Mucosa of descending colon (tissue), 3 donors: ENCODE measurements around the gene TP53INP2. TPM values are rescaled to one million over a fixed set of nuclear protein-coding genes. Genes with fewer than 3 reads are reported as not detected.

Experiments
- ATAC-seq: fragments of 200-7000 bp; cut with Tn5 transposase; one replicate; pipeline ENCODE4 v1.9.1; 2020; ENCODE audit warnings: mild to moderate bottlenecking, moderate library complexity
- DNase-seq, 3 donors: peaks; one replicate each; pipeline ENCODE4 v3.0.0-alpha.2; 2020
- H3K36me3 ChIP-seq: fragments of 200-600 bp; one replicate; pipeline ENCODE4 v1.8.0; 2021; ENCODE audit warnings: low read depth, mild to moderate bottlenecking
- H3K4me1 ChIP-seq: fragments of 200-600 bp; one replicate; pipeline ENCODE4 v1.8.0; 2021; ENCODE audit warnings: low read depth, mild to moderate bottlenecking
- H3K4me3 ChIP-seq: fragments of 200-600 bp; one replicate; pipeline ENCODE4 v1.8.0; 2021; ENCODE audit warnings: mild to moderate bottlenecking
- H3K9me3 ChIP-seq: fragments of 200-600 bp; one replicate; pipeline ENCODE4 v1.8.0; 2021; ENCODE audit warnings: mild to moderate bottlenecking
- CTCF ChIP-seq: fragments of 200-600 bp; IDR thresholded peaks from one replicate; pipeline ENCODE4 v1.8.0; 2022; ENCODE audit warnings: antibody characterized with exemption, mild to moderate bottlenecking
- intact Hi-C, 2 donors: fragments of 100-400 bp; cut with DNase I in 1 of 2; cut with micrococcal nuclease in 1 of 2; formaldehyde crosslinking; loops; one replicate each; pipeline versions ENCODE4 v1.11.0 to v1.11.1; 2022; cut with DNase I, micrococcal nuclease
- total RNA-seq, 3 donors: library from RNA; stranded (reverse); fragmentation: NEBNext Ultra II Directional in 2 of 3; extraction: Animal tissue kit (Norgen Biotek cat#: 25700) in 2 of 3; gene quantifications; one replicate each; pipeline versions ENCODE4 v1.2.1 to v1.2.4, GENCODE V29; 2021 to 2023
- donor health status: DM: no; HTN: no; CAD: no; lungs with moderate emphysema.
- donor health status: DM: no; HTN: no; CAD: no.
- donor health status: DM: no; HTN: yes; CAD: no.

Gene TP53INP2
- total RNA-seq, 3 donors from 2014 or later, result 65.9 to 155 (median 114) TPM

- no peak for ATAC-seq
- intact Hi-C loops, result loop anchor here in 1 of 2 donors (5.0 kb wide), 1 partner anchor 131 kb away; no protein-coding TSS in a partner anchor
- H3K4me1 ChIP-seq, result peaks cover 32% of the 10 kb centered on the region
These were observed 4.5 kb downstream of the TP53INP2 start for GRCh38 chr20:34708621-34709043.

GRCh38 chr20:34709044-34709830, 5.1 kb downstream of the TP53INP2 start:
- TF ChIP-seq CTCF, result no peak
- Histone ChIP-seq H3K36me3 (no peaks in the 10 kb centered on the region), H3K9me3 (no peaks in the 10 kb centered on the region), H3K4me1 (peaks cover 32% of the 10 kb centered on the region), H3K4me3 (peak overlapping the region; percentile 20)
- DNase-seq (peak; percentile 88 to 92 (median 89)), ATAC-seq (peak; percentile 60)
- intact Hi-C loops, result loop anchor here in 1 of 2 donors (5.0 kb wide), 1 partner anchor 132 kb away; no protein-coding TSS in a partner anchor

More at GRCh38 chr20:34708621-34709043, 4.5 kb downstream of the TP53INP2 start:
- Histone ChIP-seq H3K4me3 (peak overlapping the region; percentile 20), H3K9me3 (no peaks in the 10 kb centered on the region), H3K36me3 (no peaks in the 10 kb centered on the region)
- TF ChIP-seq CTCF, result peak; percentile 20
- peak; percentile 72 to 83 (median 81) for DNase-seq

- H3K4me3 ChIP-seq, result no peak overlapping the region
- ATAC-seq, result peak; percentile 35
- intact Hi-C loops, result loop anchor here in 1 of 2 donors (5.0 kb wide), 1 partner anchor 133 kb away; no protein-coding TSS in a partner anchor
- peaks cover 28% of the 10 kb centered on the region for H3K4me1 ChIP-seq
- peak in 2 of 3 donors; percentile 57 to 78 for DNase-seq
- no peaks in the 10 kb centered on the region for H3K36me3 ChIP-seq
- no peaks in the 10 kb centered on the region for H3K9me3 ChIP-seq
- TF ChIP-seq CTCF, result no peak
These were observed 5.9 kb downstream of the TP53INP2 start for GRCh38 chr20:34709831-34710567.

- H3K4me1 ChIP-seq, result peaks cover 24% of the 10 kb centered on the region
- intact Hi-C loops, result no loop called here
- no peak for DNase-seq
- ATAC-seq, result no peak
- no peaks in the 10 kb centered on the region for H3K36me3 ChIP-seq
- no peaks in the 10 kb centered on the region for H3K9me3 ChIP-seq
- no peak overlapping the region for H3K4me3 ChIP-seq
- TF ChIP-seq CTCF, result no peak
These were observed 6.4 kb downstream of the TP53INP2 start for GRCh38 chr20:34710568-34710839.

GRCh38 chr20:34710861-34711574, 6.9 kb downstream of the TP53INP2 start:
- peaks cover 19% of the 10 kb centered on the region for H3K4me1 ChIP-seq
- intact Hi-C loops, result no loop called here
- H3K36me3 ChIP-seq, result no peaks in the 10 kb centered on the region
- no peaks in the 10 kb centered on the region for H3K9me3 ChIP-seq
- DNase-seq (peak in 1 of 3 donors; percentile 26), ATAC-seq (no peak)
- H3K4me3 ChIP-seq, result no peak overlapping the region
- no peak for TF ChIP-seq CTCF
